HepG2 (cell line): ENCODE data around the gene RPL36. TPM values are rescaled to one million over a fixed set of nuclear protein-coding genes. Genes with fewer than 3 reads are reported as not detected.

Source experiments
- ATAC-seq: fragments of 200-7000 bp; cut with Tn5 transposase; 3 replicates; pipeline ENCODE4 v1.9.1; 2020; ENCODE audit warnings: mild to moderate bottlenecking, moderate library complexity
- BruUV-seq: library from RNA; stranded (reverse); fragments of 400-500 nt; replicated peaks from 2 replicates; lab custom pipeline; 2021; lab: Mats Ljungman, UMichigan
- CTCF ChIA-PET: fragments of 300-600 bp; formaldehyde crosslinking; extraction: SDS; loops from one replicate; lab custom pipeline; 2021; ENCODE audit warnings: low total read pairs, inconsistent platforms, low intra/inter-chr PET ratio; lab: Yijun Ruan, JAX
- POLR2A ChIA-PET: fragments of 350-600 bp; sonication (Branson Sonifier 250); formaldehyde crosslinking; loops from one replicate; lab custom pipeline; 2020; ENCODE audit warnings: antibody characterized with exemption, inconsistent platforms; lab: Yijun Ruan, JAX
- DNase-seq: peaks from one replicate; pipeline ENCODE4 v3.0.0-alpha.2; 2015; ENCODE audit warnings: low spot score
- FAIRE-seq: peaks from 3 replicates; lab custom pipeline; 2011; peaks lifted over from hg19 to GRCh38; lab: Jason Lieb, UNC
- H2AFZ ChIP-seq: one replicate; pipeline ENCODE4 v1.6.1; 2011; ENCODE audit warnings: low read length, inconsistent platforms
- H3K27ac ChIP-seq: fragments of 300-600 bp; 3 replicates; pipeline ENCODE4 v1.8.0; 2011; ENCODE audit warnings: mixed run types, mild to moderate bottlenecking, mixed read lengths, low read length, inconsistent platforms; ENCODE audit not compliant: insufficient read depth; ENCODE audit errors: extremely low read length
- H3K27me3 ChIP-seq, 2 experiments: fragments of 200-600 bp in 1 of 2; 2 replicates in 1 of 2; 3 replicates in 1 of 2; pipeline versions ENCODE4 v1.6.0 to v1.8.0; 2011; ENCODE audit warnings: low read length in 2 of 2, mild to moderate bottlenecking in 2 of 2, moderate library complexity in 2 of 2, inconsistent platforms in 1 of 2; ENCODE audit not compliant: insufficient read depth in 2 of 2, control insufficient read depth in 1 of 2
- H3K36me3 ChIP-seq, 2 experiments: fragments of 200-600 bp in 1 of 2; replicated peaks in 1 of 2; 2 replicates in 1 of 2; 3 replicates in 1 of 2; pipeline versions ENCODE4 v1.5.1 to v1.8.0; 2011; ENCODE audit warnings: low read length in 2 of 2, inconsistent platforms in 1 of 2; ENCODE audit not compliant: insufficient read depth in 2 of 2, control insufficient read depth in 1 of 2
- H3K4me1 ChIP-seq: 2 replicates; pipeline ENCODE4 v1.5.1; 2012; ENCODE audit warnings: low read length, inconsistent platforms; ENCODE audit not compliant: insufficient read depth
- H3K4me2 ChIP-seq: 2 replicates; pipeline ENCODE4 v1.6.0; 2011; ENCODE audit warnings: low read depth, low read length, inconsistent platforms
- H3K4me3 ChIP-seq, 3 experiments: fragments of 200-600 bp in 1 of 3; sonication (generic), shearing (Covaris generic) in 1 of 3; replicated peaks in 1 of 3; 2 replicates each; pipeline ENCODE4 v1.5.1; 2011 to 2016; ENCODE audit warnings: low read length in 3 of 3, inconsistent platforms in 2 of 3, low read depth in 2 of 3, mild to moderate bottlenecking in 2 of 3, control low read depth in 1 of 3, mixed read lengths in 1 of 3; ENCODE audit not compliant: insufficient read depth in 1 of 3
- H3K79me2 ChIP-seq: one replicate; pipeline ENCODE4 v1.6.1; 2011; ENCODE audit warnings: low read length, inconsistent platforms; ENCODE audit not compliant: insufficient read depth
- H3K9ac ChIP-seq: 2 replicates; pipeline ENCODE4 v1.6.0; 2011; ENCODE audit warnings: mild to moderate bottlenecking, low read depth, low read length, inconsistent platforms; ENCODE audit not compliant: insufficient read depth
- H3K9me3 ChIP-seq: 2 replicates; pipeline ENCODE4 v1.5.1; 2012; ENCODE audit warnings: mild to moderate bottlenecking, low read length
- H4K20me1 ChIP-seq: 2 replicates; pipeline ENCODE4 v1.6.0; 2011; ENCODE audit warnings: inconsistent platforms, mild to moderate bottlenecking, low read length, moderate library complexity; ENCODE audit not compliant: insufficient read depth
- AGO2 ChIP-seq: fragments of 200-400 bp; formaldehyde crosslinking; optimal IDR thresholded peaks from 2 replicates; pipeline ENCODE3; 2017; ENCODE audit warnings: mild to moderate bottlenecking, low read depth, low read length, moderate library complexity
- DMTF1 ChIP-seq: sonication (generic); formaldehyde crosslinking; IDR thresholded peaks from 2 replicates; pipeline ENCODE4 v1.4.0; 2020; ENCODE audit warnings: mild to moderate bottlenecking, missing genetic modification reagents
- GATA4 ChIP-seq: sonication (generic); IDR thresholded peaks from 2 replicates; pipeline ENCODE4 v1.6.1; 2016; ENCODE audit warnings: antibody characterized with exemption, low read depth, borderline replicate concordance
- GZF1 ChIP-seq: sonication (generic); formaldehyde crosslinking; IDR thresholded peaks from 2 replicates; pipeline ENCODE4 v1.5.1; 2020; ENCODE audit warnings: mild to moderate bottlenecking, missing genetic modification reagents
- HMG20B ChIP-seq: conservative IDR thresholded peaks from 2 replicates; pipeline ENCODE4 v1.6.1; 2016; ENCODE audit warnings: missing genetic modification reagents, missing compliant biosample characterization
- HNF4G ChIP-seq, 2 experiments: sonication (generic) in 1 of 2; formaldehyde crosslinking in 1 of 2; IDR thresholded peaks; 2 replicates each; pipeline versions ENCODE4 v1.4.0 to v1.6.1; 2011 to 2020; ENCODE audit warnings: borderline replicate concordance in 2 of 2, low read depth in 2 of 2, mild to moderate bottlenecking in 2 of 2, low read length in 1 of 2, missing genetic modification reagents in 1 of 2, moderate library complexity in 1 of 2
- PAX8 ChIP-seq: sonication (generic); formaldehyde crosslinking; IDR thresholded peaks from 2 replicates; pipeline ENCODE4 v1.8.0; 2022; ENCODE audit warnings: mild to moderate bottlenecking, missing genetic modification reagents, borderline replicate concordance
- RBFOX2 ChIP-seq: fragments of 200-400 bp; formaldehyde crosslinking; IDR thresholded peaks from 2 replicates; pipeline ENCODE4 v1.6.1; 2017; ENCODE audit warnings: low read depth, mild to moderate bottlenecking, low read length
- SNAI1 ChIP-seq: sonication (generic); formaldehyde crosslinking; IDR thresholded peaks from 2 replicates; pipeline ENCODE4 v1.5.0; 2020; ENCODE audit warnings: mild to moderate bottlenecking, missing genetic modification reagents, borderline replicate concordance
- SOX5 ChIP-seq: IDR thresholded peaks from 2 replicates; pipeline ENCODE4 v1.6.1; 2016; ENCODE audit warnings: borderline replicate concordance
- TBX2 ChIP-seq: sonication (generic); formaldehyde crosslinking; IDR thresholded peaks from 2 replicates; pipeline ENCODE4 v1.5.0; 2020; ENCODE audit warnings: missing genetic modification reagents, mild to moderate bottlenecking, borderline replicate concordance
- THAP7 ChIP-seq: sonication (generic); formaldehyde crosslinking; IDR thresholded peaks from 2 replicates; pipeline ENCODE4 v1.8.1; 2023; ENCODE audit warnings: mild to moderate bottlenecking, missing genetic modification reagents
- YY1 ChIP-seq: IDR thresholded peaks from 2 replicates; pipeline ENCODE4 v1.6.1; 2011; ENCODE audit warnings: low read length, low read depth, moderate library complexity, mild to moderate bottlenecking; ENCODE audit not compliant: insufficient read depth, insufficient replicate concordance
- ZBTB38 ChIP-seq: sonication (generic); formaldehyde crosslinking; IDR thresholded peaks from 2 replicates; pipeline ENCODE4 v1.5.1; 2020; ENCODE audit warnings: mild to moderate bottlenecking, missing genetic modification reagents
- ZKSCAN5 ChIP-seq: sonication (generic); formaldehyde crosslinking; IDR thresholded peaks from 2 replicates; pipeline ENCODE4 v1.5.1; 2020; ENCODE audit warnings: mild to moderate bottlenecking, missing genetic modification reagents
- ZNF530 ChIP-seq: sonication (generic); formaldehyde crosslinking; IDR thresholded peaks from 2 replicates; pipeline ENCODE4 v1.5.0; 2020; ENCODE audit warnings: low read depth, mild to moderate bottlenecking, missing genetic modification reagents
- WGBS: methylation state at CpG from one replicate; pipeline ENCODE4 v1.1.6; 2017; ENCODE audit warnings: low lambda C conversion rate; 5-methylcytosine and 5-hydroxymethylcytosine counted together
- in situ Hi-C: cut with HindIII; loops from 2 replicates; pipeline ENCODE4 v1.10.0; 2017; ENCODE audit warnings: low pct_unique_long_range_greater_than_20kb; ENCODE audit not compliant: extremely low pct_ligation_motif_present
- intact Hi-C: fragments of 100-400 bp; cut with micrococcal nuclease; formaldehyde crosslinking; loops from one replicate; pipeline ENCODE4 v1.10.0; 2022; ENCODE audit not compliant: unreplicated experiment
- polyA plus RNA-seq, 8 experiments: library from polyadenylated mRNA; depleted of rRNA in 3 of 8; stranded (reverse) in 7 of 8; unstranded in 1 of 8; fragments of >200 nt; fragmentation: Illumina TruSeq in 4 of 8; extraction: Trizol in 4 of 8; gene quantifications; 2 replicates each; pipeline versions ENCODE4 v1.2.1 to v1.2.3, GENCODE V29; 2011 to 2016; ENCODE audit warnings: low read depth in 4 of 8, missing spikeins in 1 of 8, mixed read lengths in 1 of 8; ENCODE audit not compliant: insufficient read depth in 1 of 8
- total RNA-seq, 5 experiments: library from RNA; depleted of rRNA; stranded (reverse); fragments of >200 nt; fragmentation: Illumina TruSeq; extraction: Trizol; gene quantifications; 2 replicates each; pipeline ENCODE4 v1.2.3, GENCODE V29; 2016; ENCODE audit warnings: low read depth in 1 of 5

The RPL36 gene
- total and polyA plus RNA-seq, 2 of the 13 experiments (the other 11 are each of a cell fraction or from before 2014, with no cell fraction given), result 706 to 740 TPM

- no peaks in the 10 kb centered on the region for H3K9me3 ChIP-seq
- no peak for FAIRE-seq
- no peak overlapping the region for H3K9ac ChIP-seq
- peaks cover 15% of the 10 kb centered on the region; the same call in 1 of the 2 replicates for H4K20me1 ChIP-seq
- H2AFZ ChIP-seq, result no peak overlapping the region
- H3K4me2 ChIP-seq, result no peak overlapping the region
- 93% methylated on average over 19 of the region's 25 CpGs for WGBS
- POLR2A ChIA-PET, result interaction anchor here (0.6 to 3.4 kb wide), 3 partner anchors 8 to 43 kb away, joined by 3 to 13 read pairs (median 6); partner anchors contain the start of genes CATSPERD, LONP1 and RPL36
- intact Hi-C loops, result no loop called here
- ATAC-seq, result no peak
- peaks cover 41 to 73% of the 10 kb centered on the region in 2 experiments for H3K36me3 ChIP-seq
- in situ Hi-C loops, result no loop called here
- H3K27ac ChIP-seq, result no peak overlapping the region
- no peak overlapping the region for H3K4me3 ChIP-seq
- TF ChIP-seq HNF4G (IDR thresholded peaks at IDR 0.05; ENCODE audit: borderline replicate concordance, low read depth, low read length) (no peak), HNF4G (CRISPR knock-in tag; IDR thresholded peaks at IDR 0.05; ENCODE audit: borderline replicate concordance, low read depth) (no peak), RBFOX2 (peak; percentile 55; the same call in 1 of the 2 replicates), AGO2 (peak; percentile 82)
- TF ChIP-seq, all 625 proteins: peak for 2
- H3K4me1 ChIP-seq, result peaks cover 19% of the 10 kb centered on the region
- no peaks in the 10 kb centered on the region for H3K27me3 ChIP-seq
- peaks cover 18% of the 10 kb centered on the region for H3K79me2 ChIP-seq
- CTCF ChIA-PET, result no interaction called here
- BruUV-seq, result no TSS peak
- no peak for DNase-seq
Observed at GRCh38 chr19:5711713-5712161, 21.6 kb downstream of the RPL36 start.

GRCh38 chr19:5713228-5713627 lies 23.1 kb downstream of the RPL36 start:
- no peaks in the 10 kb centered on the region for H3K9me3 ChIP-seq
- H3K79me2 ChIP-seq, result peaks cover 32% of the 10 kb centered on the region
- no peak overlapping the region for H3K27ac ChIP-seq
- no peak for FAIRE-seq
- POLR2A ChIA-PET, result interaction anchor here (3.4 kb wide), 1 partner anchor 23 kb away, joined by 13 read pairs; the partner anchor contains the start of gene RPL36
- BruUV-seq, result no TSS peak
- no peak overlapping the region for H3K4me2 ChIP-seq
- no peak overlapping the region for H3K4me3 ChIP-seq
- WGBS, result 96% methylated on average over 6 of the region's 9 CpGs
- no peak for DNase-seq
- no peaks in the 10 kb centered on the region for H3K27me3 ChIP-seq
- H2AFZ ChIP-seq, result no peak overlapping the region
- CTCF ChIA-PET, result no interaction called here
- H3K36me3 ChIP-seq, result peaks cover 34 to 69% of the 10 kb centered on the region in 2 experiments
- peaks cover 24% of the 10 kb centered on the region for H4K20me1 ChIP-seq
- no peak overlapping the region for H3K9ac ChIP-seq
- no peak for ATAC-seq
- peaks cover 34% of the 10 kb centered on the region for H3K4me1 ChIP-seq
- in situ Hi-C loops (no loop called here), intact Hi-C loops (no loop called here)
- TF ChIP-seq ZNF530 (CRISPR knock-in tag) (no peak), SNAI1 (CRISPR knock-in tag) (no peak), ZKSCAN5 (CRISPR knock-in tag) (no peak), GZF1 (CRISPR knock-in tag) (no peak), DMTF1 (CRISPR knock-in tag) (no peak), YY1 (no peak), ZBTB38 (CRISPR knock-in tag) (no peak), GATA4 (no peak), SOX5 (CRISPR knock-in tag) (no peak), THAP7 (CRISPR knock-in tag) (no peak), TBX2 (no peak), HMG20B (CRISPR knock-in tag) (no peak), PAX8 (CRISPR knock-in tag) (no peak)
